BLaER1 treated with 17β-estradiol and CSF1 and Interleukin-3, amounts not matched to agents 10 nM and 100 nM (cell line): ENCODE results near the gene CHAF1A.

ENCODE experiments used
- H3K27ac ChIP-seq, 11 experiments: shearing (Covaris generic); formaldehyde crosslinking; 2 replicates each; pipeline ENCODE4 v1.8.1; 2022
- H3K27me3 ChIP-seq, 11 experiments: shearing (Covaris generic); formaldehyde crosslinking; 2 replicates each; pipeline ENCODE4 v1.8.1; 2022
- H3K36me3 ChIP-seq, 11 experiments: shearing (Covaris generic); formaldehyde crosslinking; 2 replicates each; pipeline ENCODE4 v1.8.1; 2022
- H3K4me1 ChIP-seq, 10 experiments: shearing (Covaris generic); formaldehyde crosslinking; 2 replicates each; pipeline ENCODE4 v1.8.1; 2022
- H3K4me2 ChIP-seq, 11 experiments: shearing (Covaris generic); formaldehyde crosslinking; 2 replicates each; pipeline ENCODE4 v1.8.1; 2022
- H3K4me3 ChIP-seq, 10 experiments: shearing (Covaris generic); formaldehyde crosslinking; 2 replicates each; pipeline ENCODE4 v1.8.1; 2022
- H3K9ac ChIP-seq, 11 experiments: shearing (Covaris generic); formaldehyde crosslinking; 2 replicates each; pipeline ENCODE4 v1.8.1; 2022
- H3K9me3 ChIP-seq, 11 experiments: shearing (Covaris generic); formaldehyde crosslinking; replicated peaks in 1 of 11; 2 replicates each; pipeline ENCODE4 v1.8.1; 2022
- H4K20me1 ChIP-seq, 11 experiments: shearing (Covaris generic); formaldehyde crosslinking; 2 replicates each; pipeline ENCODE4 v1.8.1; 2022
- Cebpa-rat ChIP-seq, 11 experiments: shearing (Covaris generic); IDR thresholded peaks; 2 replicates each; pipeline ENCODE4 v1.8.1; 2022

CHAF1A gene

DNA sequence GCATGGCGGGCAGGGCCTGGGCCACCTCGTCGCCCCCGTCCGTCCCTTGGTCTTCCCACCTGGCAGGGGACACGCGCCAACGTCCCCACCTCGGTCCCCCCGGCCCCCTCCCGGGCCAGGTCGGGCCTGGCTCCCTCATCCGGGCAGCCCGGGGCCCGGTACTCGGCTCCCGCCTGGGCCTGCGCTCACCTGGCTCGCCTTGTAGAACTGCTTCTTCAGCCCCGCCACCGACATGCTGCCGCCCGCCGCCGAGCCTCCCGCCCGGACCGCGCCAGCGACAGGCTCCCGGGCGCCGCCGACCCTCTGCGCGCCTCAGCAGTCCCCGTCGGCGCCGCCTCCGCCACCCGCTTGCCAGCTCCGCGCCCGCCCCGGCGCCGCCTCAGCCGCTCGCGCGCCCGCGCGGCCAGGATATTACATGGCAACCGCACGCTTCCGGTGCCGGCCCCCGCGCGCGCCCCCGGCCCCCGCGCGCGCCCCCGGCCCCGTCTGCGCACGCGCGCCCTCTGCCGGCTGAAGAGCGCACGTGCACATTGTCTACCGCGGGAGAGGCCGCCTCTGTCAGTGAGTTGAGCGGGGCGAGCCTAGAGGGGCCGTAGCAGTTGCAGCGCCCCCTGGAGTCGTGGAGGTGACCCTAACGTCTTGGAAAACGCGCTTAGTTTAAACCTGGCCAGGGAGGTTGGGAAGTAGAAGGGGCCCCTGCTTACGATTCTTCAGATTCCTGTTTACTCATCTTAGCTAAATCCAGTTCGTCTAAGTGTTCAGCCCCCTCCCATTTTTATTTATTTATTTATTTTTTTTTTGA lies 2.1 kb upstream of the CHAF1A start, which contains the start of gene SH3GL1:
SH3GL1 (minus strand) TSS at position 413 of the 802 bp plus-strand sequence; CDS start at position 234, 179 bp downstream.
- Histone ChIP-seq H3K36me3 (peaks cover 29 to 54% (median 39%) of the 10 kb centered on the region in 11 experiments; a peak in 21 of 22 replicates), H3K27me3 (no peaks in the 10 kb centered on the region), H3K4me2 (peak within 1 kb of the TSS; percentile 86 to 97 (median 94)), H3K4me1 (peaks cover 56 to 69% (median 65%) of the 10 kb centered on the region in 10 experiments), H3K27ac (peak within 1 kb of the TSS; percentile 94 to 99 (median 98)), H3K4me3 (peak within 1 kb of the TSS; percentile 86 to 100 (median 96)), H3K9me3 (peaks cover 0 to 3% (median 0%) of the 10 kb centered on the region in 11 experiments; a peak in 1 of 22 replicates), H4K20me1 (peaks cover 38 to 76% (median 66%) of the 10 kb centered on the region in 11 experiments), H3K9ac (peak within 1 kb of the TSS; percentile 97 to 100 (median 99))
- TF ChIP-seq Cebpa-rat (IDR thresholded peaks at IDR 0.05): no peak

DNA sequence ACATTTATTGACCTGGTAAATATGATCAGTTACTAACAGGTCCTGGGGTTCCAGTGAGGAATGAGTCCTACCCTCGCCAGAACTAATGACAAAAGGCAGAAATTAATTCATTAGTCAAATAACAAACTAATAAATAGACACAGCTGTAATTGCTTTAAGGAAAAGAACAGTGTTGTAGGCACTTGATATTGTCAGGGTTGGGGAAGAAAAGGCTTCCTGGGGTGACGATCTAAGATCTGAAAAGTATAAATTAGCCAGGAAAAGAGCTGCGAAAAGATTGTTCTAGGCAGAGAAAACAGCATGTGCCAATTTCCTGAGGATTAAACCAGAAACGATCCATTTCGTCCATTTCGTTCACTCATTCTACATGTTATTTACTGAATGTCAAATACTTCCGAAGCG lies 670 bp upstream of the CHAF1A start:
- H3K27ac ChIP-seq: peak overlapping the region; percentile 63 to 97 (median 76)
- H3K4me1 ChIP-seq: peaks cover 51 to 79% (median 72%) of the 10 kb centered on the region in 10 experiments
- H3K27me3 ChIP-seq: no peaks in the 10 kb centered on the region
- H3K9me3 ChIP-seq: peaks cover 0 to 3% (median 0%) of the 10 kb centered on the region in 11 experiments; a peak in 1 of 22 replicates
- TF ChIP-seq Cebpa-rat (IDR thresholded peaks at IDR 0.05): no peak
- peaks cover 23 to 76% (median 66%) of the 10 kb centered on the region in 11 experiments for H4K20me1 ChIP-seq
- H3K4me3 ChIP-seq: peak overlapping the region; percentile 65 to 99 (median 96)
- H3K4me2 ChIP-seq: peak overlapping the region; percentile 80 to 95 (median 82)
- H3K36me3 ChIP-seq: peaks cover 15 to 54% (median 37%) of the 10 kb centered on the region in 11 experiments
- H3K9ac ChIP-seq: peak overlapping the region; percentile 74 to 99 (median 96)

DNA sequence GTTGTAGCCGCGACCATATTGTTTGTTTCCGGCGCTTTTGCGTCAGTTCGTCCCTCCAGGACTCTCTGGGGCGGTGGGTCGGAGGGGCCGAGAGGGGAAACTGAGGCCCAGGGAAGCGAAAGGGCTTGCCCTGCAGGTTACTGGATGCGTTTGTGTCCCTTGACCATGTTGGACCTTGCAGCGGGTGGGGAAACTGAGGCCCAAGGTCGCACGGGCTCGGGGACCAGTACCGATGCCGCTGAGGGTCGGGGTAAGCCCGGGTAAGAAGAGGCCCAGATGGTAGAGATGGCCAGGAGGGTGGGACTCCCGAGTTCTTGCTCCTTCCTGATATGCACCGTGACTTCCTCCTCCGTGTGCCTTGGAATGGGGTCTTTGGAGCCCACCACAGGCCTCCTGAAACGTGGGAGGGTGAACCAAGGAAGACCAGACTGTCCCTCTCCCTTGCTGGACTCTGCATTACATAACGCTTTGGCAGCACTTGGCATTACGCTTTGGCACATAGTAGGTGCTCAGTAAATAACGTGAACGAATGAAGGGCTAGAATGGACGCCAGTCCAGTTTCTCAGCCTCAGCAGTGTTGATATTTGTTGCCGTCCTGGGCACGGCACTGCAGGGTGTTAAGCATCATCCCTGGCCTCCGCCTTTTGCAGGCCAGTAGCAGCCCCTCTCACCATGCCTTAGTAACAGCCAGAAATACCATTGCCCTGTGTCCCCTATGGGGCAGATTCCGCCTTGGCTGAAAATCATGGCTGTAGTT lies 743 bp downstream of the CHAF1A start:
- Histone ChIP-seq H3K9ac (peak overlapping the region; percentile 90 to 99 (median 98)), H3K36me3 (peaks cover under 1 to 54% (median 37%) of the 10 kb centered on the region in 11 experiments; a peak in 20 of 22 replicates), H3K27ac (peak overlapping the region; percentile 71 to 99 (median 97); a peak in 21 of 22 replicates), H3K9me3 (peaks cover 0 to 3% (median 0%) of the 10 kb centered on the region in 11 experiments; a peak in 1 of 22 replicates), H3K4me1 (peaks cover 37 to 65% (median 60%) of the 10 kb centered on the region in 10 experiments), H4K20me1 (peaks cover 9 to 76% (median 66%) of the 10 kb centered on the region in 11 experiments; a peak in 21 of 22 replicates), H3K4me2 (peak overlapping the region; percentile 86 to 98 (median 95)), H3K27me3 (no peaks in the 10 kb centered on the region), H3K4me3 (peak overlapping the region; percentile 90 to 99 (median 96))
- no peak; a peak in 1 of 22 replicates for TF ChIP-seq Cebpa-rat (IDR thresholded peaks at IDR 0.05)

DNA sequence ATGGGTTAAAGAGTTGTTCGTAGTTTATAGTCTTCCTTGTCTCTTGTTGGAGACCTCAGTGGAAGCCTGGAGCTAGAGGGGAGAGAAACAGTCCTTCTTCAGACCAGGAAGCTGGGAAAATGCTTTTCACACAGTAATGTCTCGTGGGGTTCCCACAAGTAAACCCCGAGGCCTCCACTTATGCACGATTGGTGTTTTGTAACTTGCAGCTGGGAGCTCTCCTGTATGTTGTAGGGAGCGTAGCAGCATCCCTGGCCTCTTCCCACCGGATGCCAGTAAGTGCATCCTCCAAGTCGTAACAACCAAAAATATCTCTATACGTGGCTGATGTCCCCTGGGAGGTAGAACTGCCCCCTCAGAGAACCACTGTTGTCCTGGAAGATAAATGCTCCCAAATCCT lies 3.5 kb downstream of the CHAF1A start:
- Histone ChIP-seq H3K27me3 (no peaks in the 10 kb centered on the region), H3K27ac (no peak overlapping the region), H3K4me3 (no peak overlapping the region), H3K36me3 (peaks cover 21 to 73% (median 61%) of the 10 kb centered on the region in 11 experiments), H3K9ac (peak overlapping the region in 6 of 11 experiments; percentile 12 to 99 (median 72); a peak in 7 of 22 replicates), H4K20me1 (peaks cover 0 to 84% (median 79%) of the 10 kb centered on the region in 11 experiments; a peak in 17 of 22 replicates), H3K4me2 (peak overlapping the region in 9 of 11 experiments; percentile 86 to 98 (median 94); a peak in 16 of 22 replicates), H3K9me3 (no peaks in the 10 kb centered on the region), H3K4me1 (peaks cover 25 to 47% (median 44%) of the 10 kb centered on the region in 10 experiments)
- TF ChIP-seq Cebpa-rat (IDR thresholded peaks at IDR 0.05): no peak

DNA sequence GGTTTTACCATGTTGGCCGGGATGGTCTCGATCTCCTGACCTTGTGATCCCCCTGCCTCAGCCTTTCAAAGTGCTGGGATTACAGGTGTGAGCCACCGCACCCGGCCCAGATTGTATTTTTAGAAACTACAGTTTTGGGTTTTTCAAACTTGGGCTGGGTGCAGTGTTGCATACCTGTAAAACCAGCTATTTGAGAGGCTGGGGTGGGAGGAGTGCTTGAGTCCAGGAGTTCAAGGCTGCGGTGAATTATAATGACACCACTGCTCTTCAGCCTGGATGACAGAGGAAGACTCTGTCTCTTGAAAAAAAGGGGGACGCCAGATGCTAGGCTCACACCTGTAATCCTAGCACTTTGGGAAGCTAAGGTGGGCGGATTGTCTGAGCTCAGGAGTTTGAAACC lies 4.2 kb downstream of the CHAF1A start:
- H3K36me3 ChIP-seq: peaks cover 22 to 80% (median 67%) of the 10 kb centered on the region in 11 experiments

DNA sequence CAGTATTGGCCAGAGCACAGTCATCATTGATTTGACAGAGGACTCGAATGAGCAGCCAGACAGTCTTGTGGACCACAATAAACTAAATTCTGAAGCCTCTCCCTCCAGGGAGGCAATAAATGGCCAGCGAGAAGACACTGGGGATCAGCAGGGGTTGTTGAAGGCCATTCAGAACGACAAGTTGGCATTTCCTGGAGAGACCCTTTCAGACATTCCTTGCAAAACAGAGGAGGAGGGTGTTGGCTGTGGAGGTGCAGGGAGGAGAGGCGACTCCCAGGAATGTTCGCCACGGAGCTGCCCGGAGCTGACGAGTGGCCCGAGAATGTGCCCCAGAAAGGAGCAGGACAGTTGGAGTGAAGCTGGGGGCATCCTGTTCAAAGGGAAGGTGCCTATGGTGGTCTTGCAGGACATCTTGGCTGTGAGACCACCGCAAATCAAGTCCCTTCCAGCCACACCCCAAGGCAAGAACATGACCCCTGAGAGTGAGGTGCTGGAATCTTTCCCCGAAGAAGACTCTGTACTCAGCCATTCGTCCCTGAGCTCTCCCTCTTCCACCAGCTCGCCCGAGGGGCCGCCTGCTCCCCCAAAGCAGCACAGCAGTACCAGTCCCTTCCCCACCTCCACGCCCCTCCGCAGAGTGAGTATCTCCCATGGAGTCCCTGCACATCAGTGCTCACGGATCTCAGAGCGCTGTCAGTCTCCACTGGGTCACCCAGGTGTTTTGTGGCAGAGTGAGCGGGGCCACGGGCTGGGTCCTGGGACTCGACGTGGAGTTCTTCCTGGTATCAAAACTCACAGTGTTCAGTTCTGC lies 6.9 kb downstream of the CHAF1A start:
- H3K27ac ChIP-seq: no peak overlapping the region

More for the DNA sequence above, 4.2 kb downstream of the CHAF1A start:
- peaks cover 0 to 90% (median 86%) of the 10 kb centered on the region in 11 experiments; a peak in 17 of 22 replicates for H4K20me1 ChIP-seq
- H3K4me1 ChIP-seq: peaks cover 18 to 41% (median 37%) of the 10 kb centered on the region in 10 experiments
- peak overlapping the region in 1 of 11 experiments; percentile 17; a peak in 2 of 22 replicates for H3K9ac ChIP-seq
- H3K27ac ChIP-seq: no peak overlapping the region
- TF ChIP-seq Cebpa-rat (IDR thresholded peaks at IDR 0.05): no peak
- H3K9me3 ChIP-seq: no peaks in the 10 kb centered on the region
- no peaks in the 10 kb centered on the region for H3K27me3 ChIP-seq
- no peak overlapping the region for H3K4me3 ChIP-seq
- H3K4me2 ChIP-seq: peak overlapping the region in 2 of 11 experiments; percentile 95 to 98; a peak in 1 of 22 replicates

DNA sequence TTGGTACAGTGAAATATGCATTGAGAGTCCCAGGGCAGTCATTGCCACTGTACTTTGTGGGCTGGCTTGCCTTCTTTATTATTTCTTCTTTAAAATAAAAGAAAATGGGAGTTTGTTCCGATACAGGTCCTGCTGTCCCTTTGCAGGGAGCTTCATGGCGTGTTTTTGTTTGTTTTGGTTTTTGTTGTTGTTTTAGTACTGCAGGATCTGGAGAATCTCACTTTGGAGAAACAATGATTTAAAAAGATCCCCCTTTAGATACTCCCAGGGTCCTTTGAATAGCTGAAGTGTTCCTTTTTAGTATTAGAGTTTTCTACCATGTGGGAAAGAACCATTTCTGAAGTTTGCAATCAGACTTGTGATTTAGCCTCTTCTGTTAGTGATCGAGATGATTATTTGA lies 11.1 kb downstream of the CHAF1A start:
- Histone ChIP-seq H3K4me3 (no peak overlapping the region), H3K36me3 (peaks cover 37 to 100% (median 98%) of the 10 kb centered on the region in 11 experiments), H3K9ac (no peak overlapping the region; a peak in 1 of 22 replicates), H3K27me3 (no peaks in the 10 kb centered on the region), H3K9me3 (no peaks in the 10 kb centered on the region), H4K20me1 (peaks cover 0 to 100% (median 98%) of the 10 kb centered on the region in 11 experiments; a peak in 18 of 22 replicates), H3K4me2 (no peak overlapping the region), H3K4me1 (0 out of 20 replicates have a peak, but pooled peaks cover 0 to 3% (median 0%) of the 10 kb centered on the region in 10 experiments), H3K27ac (no peak overlapping the region)
- no peak for TF ChIP-seq Cebpa-rat (IDR thresholded peaks at IDR 0.05)

More for the DNA sequence above, 6.9 kb downstream of the CHAF1A start:
- Histone ChIP-seq H3K27me3 (no peaks in the 10 kb centered on the region), H4K20me1 (peaks cover 0 to 100% (median 100%) of the 10 kb centered on the region in 11 experiments; a peak in 18 of 22 replicates), H3K9me3 (no peaks in the 10 kb centered on the region), H3K36me3 (peaks cover 37 to 100% (median 94%) of the 10 kb centered on the region in 11 experiments), H3K4me1 (peaks cover 2 to 26% (median 21%) of the 10 kb centered on the region in 10 experiments; a peak in 19 of 20 replicates), H3K9ac (peak overlapping the region in 2 of 11 experiments; percentile 22 to 23; a peak in 3 of 22 replicates), H3K4me3 (no peak overlapping the region), H3K4me2 (no peak overlapping the region)
- TF ChIP-seq Cebpa-rat (IDR thresholded peaks at IDR 0.05): no peak
